Measurements from ENCODE around the gene NAGS. TPM values are rescaled to one million over a fixed set of nuclear protein-coding genes. Genes with fewer than 3 reads are reported as not detected.
"Not testable (repeated sequence)": the region's sequence is repeated elsewhere in the genome, so short reads cannot be mapped to it uniquely, and the experiment has no call there.

The NAGS gene
- total and polyA plus RNA-seq, 2 experiments from 2014 or later: 14.0 to 14.4 TPM

- Histone ChIP-seq H3K4me1 (ENCODE audit: insufficient read depth) (peaks cover 10% of the 10 kb centered on the region), H3K4me2 (peak within 1 kb of the TSS; percentile 89), H2AFZ (peak within 1 kb of the TSS; percentile 99), H3K9me2 (replicated peaks; ENCODE audit: insufficient read depth) (no peaks in the 10 kb centered on the region), H3K27me3 (no peaks in the 10 kb centered on the region), H4K20me1 (ENCODE audit: insufficient read depth, poor library complexity, severe bottlenecking) (no peaks in the 10 kb centered on the region), H3K36me3 (replicated peaks; ENCODE audit: insufficient read depth, low read depth) (no peaks in the 10 kb centered on the region), H3K4me3 (peak within 1 kb of the TSS; percentile 72), H3K9me3 (ENCODE audit: low read depth) (no peaks in the 10 kb centered on the region), H3K27ac (peak within 1 kb of the TSS; percentile 87), H3K79me2 (peaks cover 6% of the 10 kb centered on the region)
- TF ChIP-seq EZH2 (IDR thresholded peaks at IDR 0.05; ENCODE audit: borderline replicate concordance) (no peak), CTCF (IDR thresholded peaks at IDR 0.05; ENCODE audit: poor library complexity) (no peak), EZH2phosphoT487 (IDR thresholded peaks at IDR 0.05; ENCODE audit: low read depth, severe bottlenecking, unreplicated experiment) (no peak)
- WGBS (ENCODE audit: low lambda C conversion rate, missing lambda C conversion rate): 2% methylated on average over 42 of the region's 43 CpGs
- peak; percentile 95 for DNase-seq (ENCODE audit: low spot score)
Observed at GRCh38 chr17:44014437-44015172, 10.2 kb downstream of the NAGS start, which contains the start of gene TMEM101. TMEM101 (minus strand) TSS chr17:44014963; CDS start chr17:44014952, 11 bp downstream.

- not testable (repeated sequence) for DNase-seq (ENCODE audit: low spot score); H3K9me2 ChIP-seq (replicated peaks; ENCODE audit: insufficient read depth); H3K36me3 ChIP-seq (replicated peaks; ENCODE audit: insufficient read depth, low read depth); H3K4me3 ChIP-seq; H3K4me2 ChIP-seq; H3K27ac ChIP-seq; H3K4me1 ChIP-seq (ENCODE audit: insufficient read depth); H3K79me2 ChIP-seq; H3K9me3 ChIP-seq (ENCODE audit: low read depth); H4K20me1 ChIP-seq (ENCODE audit: insufficient read depth, poor library complexity, severe bottlenecking); H2AFZ ChIP-seq; H3K27me3 ChIP-seq
- 93% methylated on average over 7 of the region's 7 CpGs for WGBS (ENCODE audit: low lambda C conversion rate, missing lambda C conversion rate)
Observed at GRCh38 chr17:44021227-44021626, 16.8 kb downstream of the NAGS start.

- WGBS (ENCODE audit: low lambda C conversion rate, missing lambda C conversion rate): 92% methylated on average over 2 of the region's 2 CpGs
- no peak overlapping the region for H3K4me3 ChIP-seq
- no peak for DNase-seq (ENCODE audit: low spot score)
- no peaks in the 10 kb centered on the region for H3K9me2 ChIP-seq (replicated peaks; ENCODE audit: insufficient read depth)
- H2AFZ ChIP-seq: no peak overlapping the region
- no peaks in the 10 kb centered on the region for H3K79me2 ChIP-seq
- no peaks in the 10 kb centered on the region for H4K20me1 ChIP-seq (ENCODE audit: insufficient read depth, poor library complexity, severe bottlenecking)
- H3K4me1 ChIP-seq (ENCODE audit: insufficient read depth): no peaks in the 10 kb centered on the region
- TF ChIP-seq EZH2 (IDR thresholded peaks at IDR 0.05; ENCODE audit: borderline replicate concordance): no peak
- no peak for TF ChIP-seq CTCF (IDR thresholded peaks at IDR 0.05; ENCODE audit: poor library complexity)
- no peak for TF ChIP-seq EZH2phosphoT487 (IDR thresholded peaks at IDR 0.05; ENCODE audit: low read depth, severe bottlenecking, unreplicated experiment)
- no peaks in the 10 kb centered on the region for H3K27me3 ChIP-seq
- no peaks in the 10 kb centered on the region for H3K9me3 ChIP-seq (ENCODE audit: low read depth)
- H3K27ac ChIP-seq: no peak overlapping the region
- no peak overlapping the region for H3K4me2 ChIP-seq
- H3K36me3 ChIP-seq (replicated peaks; ENCODE audit: insufficient read depth, low read depth): no peaks in the 10 kb centered on the region
Observed at GRCh38 chr17:44022246-44022645, 17.8 kb downstream of the NAGS start.

- H4K20me1 ChIP-seq (ENCODE audit: insufficient read depth, poor library complexity, severe bottlenecking): no peaks in the 10 kb centered on the region
- no peak for TF ChIP-seq EZH2phosphoT487 (IDR thresholded peaks at IDR 0.05; ENCODE audit: low read depth, severe bottlenecking, unreplicated experiment)
- TF ChIP-seq CTCF (IDR thresholded peaks at IDR 0.05; ENCODE audit: poor library complexity): no peak
- TF ChIP-seq EZH2 (IDR thresholded peaks at IDR 0.05; ENCODE audit: borderline replicate concordance): no peak
- H3K27ac ChIP-seq: no peak overlapping the region
- H3K36me3 ChIP-seq (replicated peaks; ENCODE audit: insufficient read depth, low read depth): no peaks in the 10 kb centered on the region
- WGBS (ENCODE audit: low lambda C conversion rate, missing lambda C conversion rate): 96% methylated on average over 22 of the region's 22 CpGs
- H3K27me3 ChIP-seq: no peaks in the 10 kb centered on the region
- no peaks in the 10 kb centered on the region for H3K9me2 ChIP-seq (replicated peaks; ENCODE audit: insufficient read depth)
- no peaks in the 10 kb centered on the region for H3K4me1 ChIP-seq (ENCODE audit: insufficient read depth)
- no peak overlapping the region for H3K4me3 ChIP-seq
- H3K4me2 ChIP-seq: no peak overlapping the region
- H2AFZ ChIP-seq: no peak overlapping the region
- DNase-seq (ENCODE audit: low spot score): no peak
- no peaks in the 10 kb centered on the region for H3K79me2 ChIP-seq
- no peaks in the 10 kb centered on the region for H3K9me3 ChIP-seq (ENCODE audit: low read depth)
Observed at GRCh38 chr17:44023545-44024270, 19.3 kb downstream of the NAGS start.

All from hepatocyte (in vitro differentiated cells).